ENCODE measurements around the gene STXBP1.

DNA sequence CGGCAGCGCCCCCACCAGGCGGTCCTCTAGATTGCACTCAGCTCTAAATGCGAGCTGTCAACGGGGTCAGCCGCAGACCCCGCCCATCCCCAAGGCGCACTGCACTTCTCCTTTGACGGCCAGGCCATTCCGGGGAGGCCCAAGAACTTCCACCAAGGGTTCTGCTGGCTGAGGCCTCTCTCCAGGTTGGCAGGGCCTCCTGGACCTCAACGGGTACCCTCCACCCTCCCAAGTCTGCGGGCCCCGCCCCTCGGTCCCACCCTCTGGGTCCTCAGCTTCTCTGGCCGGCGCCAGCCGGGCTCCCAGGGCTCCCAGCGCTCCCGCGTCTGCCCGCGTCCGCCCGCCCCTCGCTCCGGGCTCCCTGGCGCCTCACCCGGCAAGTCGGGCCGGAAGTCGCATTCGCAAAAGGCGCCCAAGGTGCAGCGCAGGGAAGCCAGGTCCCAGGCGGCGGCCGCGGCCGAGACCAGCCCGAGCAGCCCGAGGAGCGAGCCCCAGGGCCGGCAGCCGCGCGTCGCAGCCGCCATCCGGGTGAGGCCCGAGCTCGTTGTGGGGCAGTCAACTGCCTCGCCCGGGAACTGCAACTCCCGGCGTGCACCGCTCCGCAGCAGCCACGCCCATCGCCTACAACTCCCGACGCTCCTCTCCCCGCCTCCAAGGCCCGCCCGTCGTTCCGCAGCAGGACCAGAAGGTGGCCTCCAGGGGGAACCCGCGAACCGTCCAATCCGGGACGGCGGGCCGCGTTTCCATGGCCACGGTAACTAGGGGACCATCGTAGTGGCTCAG is 122.9 kb downstream of the STXBP1 start, which contains the start of gene TOR2A:
- TF ChIP-seq BHLHE40 (IDR thresholded peaks at IDR 0.05; ENCODE audit: low read depth, low read length), result no peak
- TF ChIP-seq, protein P1, sequence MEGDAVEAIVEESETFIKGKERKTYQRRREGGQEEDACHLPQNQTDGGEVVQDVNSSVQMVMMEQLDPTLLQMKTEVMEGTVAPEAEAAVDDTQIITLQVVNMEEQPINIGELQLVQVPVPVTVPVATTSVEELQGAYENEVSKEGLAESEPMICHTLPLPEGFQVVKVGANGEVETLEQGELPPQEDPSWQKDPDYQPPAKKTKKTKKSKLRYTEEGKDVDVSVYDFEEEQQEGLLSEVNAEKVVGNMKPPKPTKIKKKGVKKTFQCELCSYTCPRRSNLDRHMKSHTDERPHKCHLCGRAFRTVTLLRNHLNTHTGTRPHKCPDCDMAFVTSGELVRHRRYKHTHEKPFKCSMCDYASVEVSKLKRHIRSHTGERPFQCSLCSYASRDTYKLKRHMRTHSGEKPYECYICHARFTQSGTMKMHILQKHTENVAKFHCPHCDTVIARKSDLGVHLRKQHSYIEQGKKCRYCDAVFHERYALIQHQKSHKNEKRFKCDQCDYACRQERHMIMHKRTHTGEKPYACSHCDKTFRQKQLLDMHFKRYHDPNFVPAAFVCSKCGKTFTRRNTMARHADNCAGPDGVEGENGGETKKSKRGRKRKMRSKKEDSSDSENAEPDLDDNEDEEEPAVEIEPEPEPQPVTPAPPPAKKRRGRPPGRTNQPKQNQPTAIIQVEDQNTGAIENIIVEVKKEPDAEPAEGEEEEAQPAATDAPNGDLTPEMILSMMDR (IDR thresholded peaks at IDR 0.05), result peak; percentile 90
- TF ChIP-seq RCOR1 (IDR thresholded peaks at IDR 0.05; ENCODE audit: low read depth, low read length), result no peak
